K562 (cell line): ENCODE results near the gene ITPR1. TPM values are rescaled to one million over a fixed set of nuclear protein-coding genes. Genes with fewer than 3 reads are reported as not detected.

Experiments
- ATAC-seq: fragments of 200-7000 bp; cut with Tn5 transposase; 3 replicates; pipeline ENCODE4 v1.9.1; 2020; ENCODE audit warnings: moderate library complexity
- BruUV-seq: library from RNA; stranded (reverse); fragments of 400-500 nt; replicated peaks from 2 replicates; lab custom pipeline; 2021; lab: Mats Ljungman, UMichigan
- CTCF ChIA-PET: fragments of 300-600 bp; formaldehyde crosslinking; extraction: SDS; loops from one replicate; lab custom pipeline; 2021; ENCODE audit warnings: low intra/inter-chr PET ratio; lab: Yijun Ruan, JAX
- POLR2A ChIA-PET: fragments of 300-600, 350-650 bp; sonication (Branson Sonifier 250); formaldehyde crosslinking; extraction: SDS; loops from one replicate; lab custom pipeline; 2021; ENCODE audit warnings: antibody characterized with exemption, inconsistent platforms; lab: Yijun Ruan, JAX
- DNase-seq, 4 experiments: peaks; one replicate each; pipeline versions ENCODE4 v3.0.0 to v3.0.0-alpha.2; 2011 to 2018; ENCODE audit warnings: low spot score in 3 of 4, mixed read lengths in 3 of 4; ENCODE audit errors: extremely low read depth in 1 of 4
- FAIRE-seq: peaks from 2 replicates; lab custom pipeline; 2011; peaks lifted over from hg19 to GRCh38; lab: Jason Lieb, UNC
- H2AFZ ChIP-seq: 2 replicates; pipeline ENCODE4 v1.6.0; 2011; ENCODE audit warnings: low read depth, low read length, control low read depth, inconsistent platforms
- H3K27ac ChIP-seq: fragments of 200-600 bp; 3 replicates; pipeline ENCODE4 v1.8.0; 2011; ENCODE audit warnings: low read depth, mild to moderate bottlenecking, control low read depth, inconsistent platforms, low read length, moderate library complexity, mixed read lengths; ENCODE audit errors: extremely low read depth
- H3K27me3 ChIP-seq, 2 experiments: fragments of 300-600 bp in 1 of 2; 2 replicates in 1 of 2; 3 replicates in 1 of 2; pipeline versions ENCODE4 v1.6.0 to v1.8.0; 2011; ENCODE audit warnings: inconsistent platforms in 2 of 2, low read length in 2 of 2, mild to moderate bottlenecking in 1 of 2, mixed read lengths in 1 of 2, moderate library complexity in 1 of 2; ENCODE audit not compliant: control insufficient read depth in 2 of 2, insufficient read depth in 2 of 2
- H3K36me3 ChIP-seq: fragments of 300-600 bp; 3 replicates; pipeline ENCODE4 v1.8.0; 2011; ENCODE audit warnings: mild to moderate bottlenecking, low read length, inconsistent platforms; ENCODE audit not compliant: control insufficient read depth, insufficient read depth
- H3K4me1 ChIP-seq, 2 experiments: fragments of 200-600 bp in 1 of 2; replicated peaks in 1 of 2; 2 replicates in 1 of 2; 3 replicates in 1 of 2; pipeline versions ENCODE4 v1.5.1 to v1.8.0; 2011; ENCODE audit warnings: inconsistent platforms in 2 of 2, low read length in 2 of 2, mild to moderate bottlenecking in 1 of 2, mixed read lengths in 1 of 2, moderate library complexity in 1 of 2; ENCODE audit not compliant: control insufficient read depth in 2 of 2, insufficient read depth in 2 of 2
- H3K4me2 ChIP-seq: 2 replicates; pipeline ENCODE4 v1.6.1; 2011; ENCODE audit warnings: low read length, control low read depth, inconsistent platforms, mixed read lengths; ENCODE audit not compliant: insufficient read depth
- H3K4me3 ChIP-seq: fragments of 200-600 bp; sonication (generic), shearing (Covaris generic); 2 replicates; pipeline ENCODE4 v1.5.1; 2016; ENCODE audit warnings: control low read depth, inconsistent platforms
- H3K79me2 ChIP-seq: fragments of 200-600 bp; 3 replicates; pipeline ENCODE4 v1.8.0; 2011; ENCODE audit warnings: low read length, inconsistent platforms; ENCODE audit not compliant: control insufficient read depth, insufficient read depth
- H3K9ac ChIP-seq, 2 experiments: 2 replicates each; pipeline versions ENCODE4 v1.6.0 to v1.6.1; 2011; ENCODE audit warnings: low read depth in 2 of 2, low read length in 2 of 2, control low read depth in 1 of 2, inconsistent platforms in 1 of 2, mild to moderate bottlenecking in 1 of 2, mixed read lengths in 1 of 2; ENCODE audit not compliant: insufficient read depth in 1 of 2
- H3K9me1 ChIP-seq: one replicate; pipeline ENCODE4 v1.6.0; 2011; ENCODE audit warnings: inconsistent platforms, mild to moderate bottlenecking, low read length, moderate library complexity; ENCODE audit not compliant: control insufficient read depth, insufficient read depth
- H3K9me3 ChIP-seq: replicated peaks from 2 replicates; pipeline ENCODE4 v1.5.1; 2011; ENCODE audit warnings: low read depth, low read length, inconsistent platforms; ENCODE audit not compliant: control insufficient read depth, insufficient read depth
- H4K20me1 ChIP-seq: replicated peaks from 2 replicates; pipeline ENCODE4 v1.6.1; 2011; ENCODE audit warnings: low read length, inconsistent platforms, mixed read lengths; ENCODE audit not compliant: control insufficient read depth, insufficient read depth
- ATF3 ChIP-seq, 2 experiments: fragments of 450-650 bp in 1 of 2; sonication (generic) in 1 of 2; formaldehyde crosslinking in 1 of 2; IDR thresholded peaks in 1 of 2; conservative IDR thresholded peaks in 1 of 2; 2 replicates each; pipeline versions ENCODE4 v1.6.1 to v1.8.1; 2016 to 2023; ENCODE audit warnings: mild to moderate bottlenecking in 2 of 2, moderate library complexity in 2 of 2, inconsistent platforms in 1 of 2, missing genetic modification reagents in 1 of 2
- CEBPB ChIP-seq: fragments of 450-650 bp; IDR thresholded peaks from 2 replicates; pipeline ENCODE4 v1.6.1; 2016; ENCODE audit warnings: missing genetic modification characterization, missing compliant biosample characterization
- GATA2 ChIP-seq: sonication (generic); formaldehyde crosslinking; IDR thresholded peaks from 2 replicates; pipeline ENCODE4 v1.4.0; 2020; ENCODE audit warnings: mild to moderate bottlenecking, missing genetic modification reagents
- GATAD2A ChIP-seq: fragments of 450-650 bp; IDR thresholded peaks from 2 replicates; pipeline ENCODE4 v1.6.1; 2017
- KDM1A ChIP-seq, 2 experiments: fragments of 450-650 bp; IDR thresholded peaks; 2 replicates each; pipeline ENCODE4 v1.6.1; 2016; ENCODE audit warnings: mild to moderate bottlenecking in 2 of 2
- MYBL2 ChIP-seq, 2 experiments: fragments of 450-650 bp in 1 of 2; sonication (generic) in 1 of 2; formaldehyde crosslinking in 1 of 2; IDR thresholded peaks; 2 replicates each; pipeline versions ENCODE4 v1.6.1 to v1.8.1; 2017 to 2022; ENCODE audit warnings: borderline replicate concordance in 1 of 2, inconsistent platforms in 1 of 2, low read depth in 1 of 2, mild to moderate bottlenecking in 1 of 2, missing genetic modification reagents in 1 of 2, moderate library complexity in 1 of 2
- PRPF4 ChIP-seq: fragments of 200-400 bp; formaldehyde crosslinking; IDR thresholded peaks from one replicate; pipeline ENCODE4 v1.6.1; 2017; ENCODE audit warnings: low read length, low read depth, mild to moderate bottlenecking; ENCODE audit not compliant: insufficient read depth, poor library complexity, severe bottlenecking
- ZBTB43 ChIP-seq: sonication (generic); formaldehyde crosslinking; IDR thresholded peaks from 2 replicates; pipeline ENCODE4 v1.8.0; 2023; ENCODE audit warnings: mild to moderate bottlenecking, missing genetic modification reagents
- ZNF224 ChIP-seq: sonication (generic); formaldehyde crosslinking; IDR thresholded peaks from 2 replicates; pipeline ENCODE4 v1.8.0; 2022; ENCODE audit warnings: mild to moderate bottlenecking, missing genetic modification reagents
- ZNF253 ChIP-seq: fragments of 250-450 bp; sonication (Bioruptor Pico); conservative IDR thresholded peaks from 2 replicates; pipeline ENCODE4 v1.6.1; 2021; ENCODE audit warnings: mild to moderate bottlenecking
- WGBS: fragments of 100-300 bp; shearing (Covaris generic); methylation state at CpG from one replicate; pipeline ENCODE4 v1.1.6; 2016; ENCODE audit warnings: low coverage, mixed read lengths; ENCODE audit not compliant: insufficient coverage; ENCODE audit errors: missing lambda C conversion rate; 5-methylcytosine and 5-hydroxymethylcytosine counted together
- in situ Hi-C: fragments of 300-500 bp; cut with MboI; formaldehyde crosslinking; loops from 4 replicates; pipeline ENCODE4 v1.15.0; 2018; ENCODE audit warnings: inconsistent platforms, mixed read lengths
- intact Hi-C: fragments of 100-400 bp; cut with micrococcal nuclease; formaldehyde crosslinking; loops from 2 replicates; pipeline ENCODE4 v1.14.2; 2022
- polyA plus RNA-seq, 8 experiments: library from polyadenylated mRNA; depleted of rRNA in 4 of 8; stranded (reverse) in 5 of 8; unstranded in 3 of 8; fragments of >200 nt; fragmentation: Nextera tagmentation in 2 of 8; fragmentation: Illumina TruSeq in 1 of 8; extraction: Ambion mirVana in 2 of 8; extraction: Trizol in 1 of 8; gene quantifications; 2 replicates each; pipeline versions ENCODE4 v1.2.1 to v1.2.3, GENCODE V29; 2011 to 2014; ENCODE audit warnings: inconsistent platforms in 1 of 8, missing spikeins in 1 of 8
- total RNA-seq, 7 experiments: library from RNA; depleted of rRNA in 6 of 7; stranded (reverse); fragments of >200 nt in 6 of 7; fragmentation: Illumina TruSeq in 2 of 7; extraction: Trizol in 2 of 7; gene quantifications; 2 replicates each; pipeline versions ENCODE4 v1.2.1 to v1.2.3, GENCODE V29; 2011 to 2021; ENCODE audit warnings: low replicate concordance in 1 of 7

Gene ITPR1
- total and polyA plus RNA-seq, 9 of the 15 experiments (the other 6 are each of a cell fraction or from before 2014, with no cell fraction given) = 22.4 to 40.0 (median 27.4) TPM

GRCh38 chr3:4856564-4856963, 363.4 kb downstream of the ITPR1 start (continued):
- peak; percentile 41; the same call in 1 of the 2 replicates for TF ChIP-seq MYBL2 (IDR thresholded peaks at IDR 0.05; ENCODE audit: low read depth)
- no peak for TF ChIP-seq MYBL2 (CRISPR knock-in tag; IDR thresholded peaks at IDR 0.05; ENCODE audit: borderline replicate concordance)
- no peak for TF ChIP-seq PRPF4
- TF ChIP-seq ATF3 (IDR thresholded peaks at IDR 0.05) = peak; percentile 74
- TF ChIP-seq ATF3 (CRISPR knock-in tag; conservative IDR thresholded peaks at IDR 0.05) = no peak
- peak; percentile 30; the same call in 1 of the 2 replicates for TF ChIP-seq CEBPB
- TF ChIP-seq GATA2 (CRISPR knock-in tag) = no peak
- TF ChIP-seq ZNF224 (CRISPR knock-in tag) = no peak

- H3K9me1 ChIP-seq = no peaks in the 10 kb centered on the region
- no peak overlapping the region for H3K4me3 ChIP-seq
- no peak overlapping the region for H3K9ac ChIP-seq
- no peak overlapping the region for H3K27ac ChIP-seq
- no peaks in the 10 kb centered on the region for H3K79me2 ChIP-seq
- BruUV-seq = no TSS peak
- H2AFZ ChIP-seq = no peak overlapping the region
- no peaks in the 10 kb centered on the region for H3K36me3 ChIP-seq
- peaks cover 5% of the 10 kb centered on the region; the same call in 1 of the 2 replicates for H3K9me3 ChIP-seq
- ChIA-PET POLR2A (no interaction called here), CTCF (no interaction called here)
- in situ Hi-C loops (no loop called here), intact Hi-C loops (no loop called here)
- TF ChIP-seq KDM1A (IDR thresholded peaks at IDR 0.05) = 0 out of 4 replicates have a peak, but pooled peaks of 1 of the 2 experiments have one; percentile 14
- 0 out of 2 replicates have a peak, but pooled peaks have one; percentile 8 for TF ChIP-seq GATAD2A
- TF ChIP-seq ZBTB43 = no peak
- TF ChIP-seq ZNF253 = no peak
- TF ChIP-seq GATA2 (CRISPR knock-in tag) = 0 out of 2 replicates have a peak, but pooled peaks have one; percentile 33
- H3K4me2 ChIP-seq = no peak overlapping the region
- 69% methylated on average over 5 of the region's 5 CpGs for WGBS
- ATAC-seq (no peak), DNase-seq (no peak), FAIRE-seq (no peak)
- H3K4me1 ChIP-seq = peaks cover 0 to 10% of the 10 kb centered on the region in 2 experiments; a peak in 3 of 5 replicates
- H3K27me3 ChIP-seq = no peaks in the 10 kb centered on the region
- H4K20me1 ChIP-seq = no peaks in the 10 kb centered on the region
These were observed 363.8 kb downstream of the ITPR1 start for GRCh38 chr3:4856986-4857385.
